Anterior cingulate cortex (tissue), 58 donors: ENCODE results near the gene GPATCH4.
"Not testable (repeated sequence)": the region's sequence is repeated elsewhere in the genome, so short reads cannot be mapped to it uniquely, and the experiment has no call there.

ENCODE experiments used
- DNase-seq, 58 donors: peaks; one replicate each; lab custom pipeline; 2025; lab: John Stamatoyannopoulos, UW

GPATCH4 gene

GRCh38 chr1:156601122-156601830 is at the start of gene GPATCH4:
Gene GPATCH4, minus strand, starts transcription at chr1:156601479.
- DNase-seq, result peak; percentile 25 to 91 (median 76)

- DNase-seq, result no peak
Observed at GRCh38 chr1:156648951-156649350, 47.7 kb upstream of the GPATCH4 start.

- DNase-seq, result no peak
Observed at GRCh38 chr1:156648496-156648895, 47.2 kb upstream of the GPATCH4 start.

GRCh38 chr1:156647351-156647750 is 46.1 kb upstream of the GPATCH4 start:
- no peak for DNase-seq

- no peak for DNase-seq
Observed at GRCh38 chr1:156646738-156647211, 45.5 kb upstream of the GPATCH4 start.

- DNase-seq, result no peak
Observed at GRCh38 chr1:156645666-156646065, 44.4 kb upstream of the GPATCH4 start.

- peak in 38 of 58 donors; percentile 16 to 72 (median 38) for DNase-seq
Observed at GRCh38 chr1:156645056-156645455, 43.8 kb upstream of the GPATCH4 start.

GRCh38 chr1:156644640-156645039 is 43.4 kb upstream of the GPATCH4 start:
- DNase-seq, result no peak

- no peak for DNase-seq
Observed at GRCh38 chr1:156644146-156644545, 42.9 kb upstream of the GPATCH4 start.

- DNase-seq, result peak in 1 of 58 donors; percentile 40
Observed at GRCh38 chr1:156643778-156644092, 42.5 kb upstream of the GPATCH4 start.

GRCh38 chr1:156643049-156643777 is 41.9 kb upstream of the GPATCH4 start:
- DNase-seq, result peak in 3 of 58 donors; percentile 9 to 40 (median 14)

GRCh38 chr1:156642265-156643048 is 41.2 kb upstream of the GPATCH4 start:
- DNase-seq, result peak in 6 of 58 donors; percentile 25 to 52 (median 44)

GRCh38 chr1:156641761-156642264 is 40.5 kb upstream of the GPATCH4 start, which contains the start of gene BCAN:
Gene BCAN, plus strand, starts transcription at chr1:156642117. Its CDS starts 3,938 bp downstream, at chr1:156646055.
- DNase-seq, result peak in 54 of 58 donors; percentile 22 to 86 (median 71)

GRCh38 chr1:156640842-156641706 is 39.8 kb upstream of the GPATCH4 start:
- DNase-seq, result peak in 55 of 58 donors; percentile 14 to 95 (median 74)

- DNase-seq, result peak in 1 of 58 donors; percentile 24
Observed at GRCh38 chr1:156639601-156640101, 38.4 kb upstream of the GPATCH4 start.

GRCh38 chr1:156638189-156638985 is 37.1 kb upstream of the GPATCH4 start:
- DNase-seq, result peak in 47 of 58 donors; percentile 23 to 78 (median 53)

- DNase-seq, result no peak
Observed at GRCh38 chr1:156632355-156632754, 31.1 kb upstream of the GPATCH4 start.

GRCh38 chr1:156631152-156631551 is 29.9 kb upstream of the GPATCH4 start:
- DNase-seq, result not testable (repeated sequence)
